Peyer's patch (tissue), 4 donors: ENCODE data around the gene LTC4S.

Experiments used
- POLR2A ChIP-seq, 2 donors: fragments of 450-650 bp; IDR thresholded peaks; one replicate each; pipeline ENCODE4 v1.5.1; 2017; ENCODE audit warnings: antibody characterized with exemption in 2 of 2, mild to moderate bottlenecking in 2 of 2, moderate library complexity in 2 of 2
- TF ChIP-seq, protein P1 (sequence below), 6 experiments: fragments of 450-650 bp in 4 of 6; fragments of 200-600 bp in 2 of 6; sonication (generic) in 1 of 6; IDR thresholded peaks; one replicate each; pipeline ENCODE4 v1.5.1; 2017 to 2019; ENCODE audit warnings: antibody characterized with exemption in 6 of 6, mild to moderate bottlenecking in 3 of 6, moderate library complexity in 1 of 6

DNA sequence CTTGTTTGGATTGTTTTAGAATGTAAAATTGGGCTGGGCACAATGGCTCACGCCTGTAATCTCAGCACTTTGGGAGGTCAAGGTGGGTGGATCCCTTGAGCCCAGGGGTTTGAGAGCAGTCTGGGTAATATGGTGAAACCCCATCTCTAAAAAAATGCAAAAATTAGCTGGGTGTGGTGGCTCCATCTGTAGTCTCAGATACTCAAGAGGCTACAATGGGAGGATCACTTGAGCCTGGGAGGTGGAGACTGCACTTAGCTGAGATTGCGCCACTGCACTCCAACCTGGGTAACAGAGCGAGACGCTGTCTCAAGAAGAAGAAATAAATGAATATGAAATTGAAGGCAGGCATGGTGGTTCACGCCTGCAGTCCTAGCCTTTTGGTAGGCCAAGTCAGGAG is 39.8 kb upstream of the LTC4S start:
- TF ChIP-seq, protein P1, sequence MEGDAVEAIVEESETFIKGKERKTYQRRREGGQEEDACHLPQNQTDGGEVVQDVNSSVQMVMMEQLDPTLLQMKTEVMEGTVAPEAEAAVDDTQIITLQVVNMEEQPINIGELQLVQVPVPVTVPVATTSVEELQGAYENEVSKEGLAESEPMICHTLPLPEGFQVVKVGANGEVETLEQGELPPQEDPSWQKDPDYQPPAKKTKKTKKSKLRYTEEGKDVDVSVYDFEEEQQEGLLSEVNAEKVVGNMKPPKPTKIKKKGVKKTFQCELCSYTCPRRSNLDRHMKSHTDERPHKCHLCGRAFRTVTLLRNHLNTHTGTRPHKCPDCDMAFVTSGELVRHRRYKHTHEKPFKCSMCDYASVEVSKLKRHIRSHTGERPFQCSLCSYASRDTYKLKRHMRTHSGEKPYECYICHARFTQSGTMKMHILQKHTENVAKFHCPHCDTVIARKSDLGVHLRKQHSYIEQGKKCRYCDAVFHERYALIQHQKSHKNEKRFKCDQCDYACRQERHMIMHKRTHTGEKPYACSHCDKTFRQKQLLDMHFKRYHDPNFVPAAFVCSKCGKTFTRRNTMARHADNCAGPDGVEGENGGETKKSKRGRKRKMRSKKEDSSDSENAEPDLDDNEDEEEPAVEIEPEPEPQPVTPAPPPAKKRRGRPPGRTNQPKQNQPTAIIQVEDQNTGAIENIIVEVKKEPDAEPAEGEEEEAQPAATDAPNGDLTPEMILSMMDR (IDR thresholded peaks at IDR 0.05) = no peak
- TF ChIP-seq POLR2A (IDR thresholded peaks at IDR 0.05) = no peak
